Stimulated activated CD4-positive, alpha-beta T cell treated with anti-CD3 and anti-CD28 coated beads, Interleukin-1b, Interleukin-23, amount 100 ng/mL, for 1 hour (primary cell): ENCODE data around the gene VPS37C.

Experiments
- DNase-seq, 2 donors: peaks; one replicate each; pipeline ENCODE4 v3.0.0-alpha.2; 2020; ENCODE audit warnings: low read depth in 2 of 2

Gene VPS37C

DNA sequence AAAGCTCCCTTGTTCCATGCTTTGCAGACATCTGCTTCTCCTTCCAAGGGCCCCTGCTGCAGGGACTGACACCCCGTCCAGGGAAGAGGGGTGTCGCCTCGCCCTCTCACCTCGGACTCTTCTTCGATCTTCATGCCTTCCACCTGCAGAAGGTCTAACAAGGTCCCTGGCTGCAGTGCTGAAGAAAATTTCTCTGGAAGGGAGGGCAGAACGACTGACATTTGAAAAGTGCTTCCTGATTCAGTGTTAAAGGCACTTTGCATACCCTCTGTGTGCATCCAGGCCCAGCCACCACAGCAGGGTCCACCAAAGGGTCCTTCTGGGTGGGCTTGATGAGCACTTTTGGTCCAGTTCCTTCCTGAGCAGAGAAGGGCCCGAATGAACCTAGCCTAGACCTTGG is 28.1 kb downstream of the VPS37C start:
- DNase-seq, result no peak

DNA sequence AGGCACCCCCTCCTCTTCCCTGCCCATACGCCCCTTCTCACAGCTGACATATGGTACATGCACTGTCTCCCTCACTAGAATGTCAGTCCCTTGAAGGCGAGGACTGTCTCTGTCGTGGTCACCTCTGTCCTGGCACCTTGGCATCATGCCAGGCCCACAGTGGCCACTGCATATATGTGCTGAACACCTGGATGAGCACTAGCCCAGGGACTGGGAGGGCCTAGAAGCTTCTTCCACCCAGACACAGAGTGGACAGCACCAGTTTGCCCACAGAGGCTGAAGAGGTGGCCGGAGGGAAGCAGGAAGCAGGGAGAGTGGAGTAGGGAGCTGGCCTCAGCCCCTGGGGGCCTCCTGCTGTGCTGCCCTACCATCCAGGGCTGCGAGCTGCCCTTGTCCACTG is 28.6 kb downstream of the VPS37C start:
- no peak for DNase-seq

DNA sequence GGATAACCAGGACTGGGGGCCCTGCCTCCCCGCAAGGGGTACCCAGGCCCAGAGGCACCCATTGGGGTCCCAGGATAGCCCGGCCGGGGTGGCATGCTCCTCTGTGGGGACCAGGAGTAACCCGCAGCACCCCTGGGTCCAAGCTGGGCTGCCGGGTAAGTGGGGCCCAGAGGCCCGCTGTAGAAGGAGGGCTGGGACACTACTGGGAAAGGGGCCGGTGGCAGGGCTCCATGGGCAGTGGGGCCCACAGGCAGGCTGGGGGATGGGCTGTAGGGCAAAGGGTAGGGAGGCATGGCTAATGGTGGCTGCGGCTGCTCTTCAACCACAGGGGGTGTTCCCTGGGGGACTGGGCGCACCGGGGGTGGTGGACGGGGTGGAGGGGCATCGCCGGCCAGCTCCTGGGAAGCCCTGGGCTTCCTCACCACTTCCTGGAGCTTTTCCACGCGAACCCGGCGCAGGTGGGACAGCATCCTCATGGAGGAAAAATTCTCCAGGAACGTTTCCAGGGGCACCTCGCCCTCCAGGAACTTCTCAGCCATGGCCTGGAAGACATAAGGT is 29.1 kb downstream of the VPS37C start:
- DNase-seq, result no peak

- DNase-seq, result no peak
Observed at GRCh38 chr11:61131586-61131985, 29.6 kb downstream of the VPS37C start.

DNA sequence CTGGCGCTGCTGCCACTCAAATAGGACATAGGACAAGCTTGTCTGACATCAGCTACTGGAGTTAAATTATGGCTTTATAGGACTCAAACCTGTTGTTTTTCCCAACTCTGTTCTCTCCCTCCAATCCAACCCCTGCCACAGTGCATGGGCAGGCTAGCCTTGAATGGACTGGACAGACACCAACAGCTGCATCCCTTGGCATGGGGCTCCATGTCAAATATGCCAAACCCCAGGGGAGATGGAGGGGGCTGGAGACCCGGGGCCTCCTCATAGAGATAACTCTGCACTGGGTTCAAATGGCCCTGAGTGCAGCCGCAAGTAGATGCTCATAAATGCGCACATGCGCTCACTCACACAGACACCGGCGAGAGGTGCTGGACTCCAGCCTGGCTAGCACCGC is 30.0 kb downstream of the VPS37C start:
- no peak for DNase-seq

DNA sequence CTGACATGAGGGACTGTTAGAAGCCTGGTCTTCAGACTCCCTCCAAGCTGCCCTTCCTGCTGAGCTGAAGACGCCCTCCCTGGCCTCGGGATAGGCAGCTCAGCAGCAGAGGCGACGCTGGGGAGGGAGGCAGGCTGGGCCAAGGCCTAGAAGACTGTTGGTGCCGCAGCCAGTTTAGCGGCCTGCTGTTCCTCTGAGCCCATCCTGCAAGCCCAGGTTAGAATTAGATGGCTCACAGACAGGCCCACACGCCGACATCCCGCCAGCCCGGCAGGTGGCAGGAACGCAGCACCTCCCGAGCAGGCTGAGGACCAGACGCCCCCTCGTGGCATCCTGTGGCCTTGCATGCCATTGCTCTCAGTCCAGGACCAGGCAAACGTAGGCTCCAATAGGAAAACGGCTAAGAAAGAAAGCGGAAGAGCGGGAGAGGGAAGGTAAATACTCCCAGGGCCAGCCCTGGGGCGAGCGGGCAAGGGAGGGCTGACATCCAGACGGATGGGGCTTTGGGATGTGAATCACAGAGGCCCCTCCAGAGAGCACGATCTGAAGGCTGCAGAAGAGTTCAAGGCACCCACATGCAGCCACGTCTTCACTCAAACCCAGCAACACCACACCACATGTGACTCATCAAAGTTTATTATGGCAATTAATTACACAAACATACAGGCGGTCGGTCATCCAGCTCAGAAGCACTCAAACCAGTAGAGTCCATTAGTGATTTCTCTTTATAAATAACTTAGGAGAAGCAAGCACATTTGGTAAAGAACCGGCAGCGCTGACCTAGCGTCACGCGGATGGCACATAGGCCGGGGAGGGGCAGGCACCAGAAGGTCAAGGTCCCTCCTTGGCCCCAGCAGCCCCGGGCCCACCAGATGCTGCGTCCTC is 31.3 kb downstream of the VPS37C start:
- DNase-seq, result peak; percentile 78 to 83

DNA sequence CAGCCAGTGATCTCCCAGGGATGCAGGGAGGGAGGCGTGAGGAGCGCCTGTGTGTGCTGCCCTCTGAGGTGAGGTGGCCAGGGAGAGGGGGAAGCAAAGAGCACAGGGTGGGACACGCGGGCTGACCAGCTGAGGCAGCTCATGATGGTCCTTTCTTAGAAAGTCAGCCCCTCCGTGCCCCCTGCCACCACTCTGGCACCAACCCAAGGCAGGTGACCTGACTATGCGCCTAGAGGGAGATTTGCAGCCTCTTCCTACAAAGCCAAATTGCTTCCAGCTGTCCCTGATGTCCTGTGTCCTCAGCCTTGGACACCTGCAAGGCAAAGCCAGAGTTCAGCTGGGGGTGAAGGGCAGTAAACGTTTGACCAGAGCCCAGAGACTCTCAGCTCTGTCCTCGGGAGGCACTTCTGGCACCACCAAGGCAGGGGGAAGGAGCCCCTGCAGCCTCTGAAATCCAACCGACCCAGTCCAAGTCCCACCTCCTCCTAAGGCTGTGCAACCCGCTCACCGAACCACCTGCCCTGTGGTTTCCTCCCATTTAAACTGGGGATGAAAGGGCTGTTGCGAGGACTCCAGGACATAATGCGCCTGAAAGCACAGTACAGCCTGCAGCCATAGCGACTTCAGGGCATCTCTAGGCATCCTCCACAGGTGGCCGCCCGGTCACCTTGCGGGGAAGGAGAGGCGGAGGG is 32.1 kb downstream of the VPS37C start:
- no peak for DNase-seq

- DNase-seq, result no peak
Observed at GRCh38 chr11:61127991-61128390, 33.2 kb downstream of the VPS37C start.

DNA sequence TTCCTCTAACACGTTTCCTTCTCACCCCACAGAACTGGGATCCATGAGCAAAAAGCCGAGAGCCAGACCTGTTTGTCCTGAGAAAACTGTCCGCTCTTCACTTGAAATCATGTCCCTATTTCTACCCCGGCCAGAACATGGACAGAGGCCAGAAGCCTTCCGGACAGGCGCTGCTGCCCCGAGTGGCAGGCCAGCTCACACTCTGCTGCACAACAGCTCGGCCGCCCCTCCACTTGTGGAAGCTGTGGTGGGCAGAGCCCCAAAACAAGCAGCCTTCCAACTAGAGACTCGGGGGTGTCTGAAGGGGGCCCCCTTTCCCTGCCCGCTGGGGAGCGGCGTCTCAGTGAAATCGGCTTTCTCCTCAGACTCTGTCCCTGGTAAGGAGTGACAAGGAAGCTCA is 35.0 kb downstream of the VPS37C start:
- no peak for DNase-seq

- no peak for DNase-seq
Observed at GRCh38 chr11:61125310-61125684, 35.9 kb downstream of the VPS37C start.

GRCh38 chr11:61124574-61125309 is 36.5 kb downstream of the VPS37C start:
- DNase-seq, result no peak

DNA sequence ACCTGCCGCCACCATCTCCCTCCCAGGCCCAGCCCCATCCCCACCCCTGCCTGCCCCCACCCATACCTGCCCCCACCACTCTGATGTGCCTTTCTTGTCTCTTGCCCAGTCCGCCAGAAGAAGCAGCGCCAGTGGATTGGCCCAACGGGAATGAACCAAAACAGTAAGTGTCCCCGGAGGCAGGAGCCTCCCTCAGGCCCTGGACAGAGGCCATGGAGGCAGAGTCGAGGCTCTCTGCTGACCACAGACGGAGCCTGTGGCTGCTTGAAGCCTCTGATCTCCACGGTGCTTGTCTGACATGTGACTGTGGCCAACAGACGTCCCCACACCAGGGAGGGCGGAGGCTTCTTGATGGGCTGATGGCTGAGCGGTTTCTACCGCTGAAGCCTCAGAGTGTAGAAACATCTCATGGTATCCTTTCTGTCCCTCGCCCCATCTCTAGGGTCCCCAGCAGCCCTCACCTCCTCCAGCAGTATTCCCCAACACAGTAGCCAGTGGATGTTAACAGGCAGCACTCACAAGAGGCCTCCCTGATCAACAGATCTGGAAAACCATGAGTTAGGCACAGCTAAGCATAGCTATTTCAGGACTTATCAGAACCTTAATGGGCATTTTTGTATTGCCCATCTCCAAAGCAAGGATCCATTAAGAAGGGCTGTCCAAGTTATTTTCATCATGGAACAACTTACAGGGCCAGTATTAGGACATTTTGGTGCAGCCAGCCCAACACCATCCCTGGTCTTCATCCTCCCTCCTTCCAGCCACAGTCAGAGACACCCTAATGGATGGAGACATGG is 37.3 kb downstream of the VPS37C start:
- no peak for DNase-seq

- no peak for DNase-seq
Observed at GRCh38 chr11:61122761-61123160, 38.5 kb downstream of the VPS37C start.

GRCh38 chr11:61121917-61122316 is 39.3 kb downstream of the VPS37C start:
- no peak for DNase-seq

DNA sequence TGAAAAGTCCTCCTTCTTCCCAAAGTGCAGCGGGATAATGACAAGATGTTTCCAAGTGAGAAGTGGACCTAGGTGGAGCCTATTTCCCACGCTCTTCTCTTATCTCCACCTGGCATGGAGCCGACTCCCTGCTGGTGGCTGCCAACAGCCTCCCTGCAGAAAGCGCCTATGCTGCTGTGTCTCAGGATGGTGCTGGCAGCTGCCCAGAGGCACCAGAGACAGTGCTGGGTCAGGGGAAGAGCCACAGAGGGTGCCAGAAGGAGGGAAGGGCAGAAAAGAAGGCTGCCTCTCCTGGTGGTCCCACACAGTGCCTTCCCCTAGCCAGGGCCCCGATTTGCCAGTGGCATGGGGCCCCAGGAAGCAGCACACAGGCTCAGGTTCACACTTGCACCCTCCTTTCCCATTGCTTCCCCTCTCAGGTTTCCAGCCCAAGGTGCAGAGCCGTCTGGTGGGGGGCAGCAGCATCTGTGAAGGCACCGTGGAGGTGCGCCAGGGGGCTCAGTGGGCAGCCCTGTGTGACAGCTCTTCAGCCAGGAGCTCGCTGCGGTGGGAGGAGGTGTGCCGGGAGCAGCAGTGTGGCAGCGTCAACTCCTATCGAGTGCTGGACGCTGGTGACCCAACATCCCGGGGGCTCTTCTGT is 39.9 kb downstream of the VPS37C start:
- no peak for DNase-seq

DNA sequence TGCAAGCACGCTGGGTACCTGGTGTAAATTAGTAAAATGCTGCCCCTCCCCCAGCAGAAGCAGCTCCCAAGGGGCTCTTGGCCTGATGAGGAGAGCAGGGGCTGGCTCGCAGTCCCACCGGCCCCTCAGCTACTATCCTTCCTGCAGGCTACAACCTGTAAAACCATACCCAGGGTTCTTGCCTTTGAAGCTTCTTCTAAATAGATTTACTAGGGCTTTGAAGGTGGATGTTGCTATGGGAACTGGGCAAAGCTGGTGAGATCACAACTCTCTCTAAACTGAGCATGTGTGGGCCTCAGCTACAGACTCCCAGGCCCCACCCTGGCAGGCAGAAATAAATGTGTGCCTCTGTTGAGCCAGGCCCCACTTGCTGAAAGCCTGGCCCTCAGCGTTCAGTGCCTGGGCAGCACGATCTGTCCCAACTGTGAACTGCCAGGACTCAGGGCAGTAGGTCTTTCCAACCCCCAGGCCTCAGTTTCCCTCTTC is 40.5 kb downstream of the VPS37C start:
- DNase-seq, result peak in 1 of 2 donors; percentile 32

DNA sequence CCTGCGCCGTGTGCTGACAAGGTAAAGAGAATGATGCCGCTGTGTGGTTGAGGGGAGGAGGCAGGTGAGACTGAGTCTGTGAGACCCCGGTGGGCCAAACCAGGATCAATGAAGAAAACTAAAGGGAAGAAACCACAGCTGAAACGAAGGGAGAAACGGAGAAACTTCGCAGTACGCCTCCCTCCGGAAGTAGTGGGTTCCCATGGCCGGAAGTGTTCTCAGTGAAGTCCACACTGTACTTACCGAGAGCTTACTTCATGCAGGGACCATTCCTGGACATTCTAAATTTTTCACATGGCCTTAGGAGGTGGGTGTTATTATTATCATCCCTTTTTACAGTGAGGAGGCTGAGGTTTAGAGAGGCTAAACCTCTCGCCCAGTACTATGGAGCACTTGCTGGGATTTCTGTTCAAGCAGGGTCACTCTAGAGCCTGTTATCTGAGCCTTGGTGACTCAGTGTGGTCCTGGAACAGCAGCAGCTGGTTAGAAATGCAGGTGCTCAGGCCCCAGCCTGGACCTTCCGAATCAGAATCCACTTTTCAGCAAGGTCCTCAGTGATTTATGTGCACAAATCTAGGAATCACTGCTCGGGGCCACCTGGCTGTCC is 41.0 kb downstream of the VPS37C start:
- no peak for DNase-seq

GRCh38 chr11:61119571-61119970 is 41.7 kb downstream of the VPS37C start:
- DNase-seq, result no peak

DNA sequence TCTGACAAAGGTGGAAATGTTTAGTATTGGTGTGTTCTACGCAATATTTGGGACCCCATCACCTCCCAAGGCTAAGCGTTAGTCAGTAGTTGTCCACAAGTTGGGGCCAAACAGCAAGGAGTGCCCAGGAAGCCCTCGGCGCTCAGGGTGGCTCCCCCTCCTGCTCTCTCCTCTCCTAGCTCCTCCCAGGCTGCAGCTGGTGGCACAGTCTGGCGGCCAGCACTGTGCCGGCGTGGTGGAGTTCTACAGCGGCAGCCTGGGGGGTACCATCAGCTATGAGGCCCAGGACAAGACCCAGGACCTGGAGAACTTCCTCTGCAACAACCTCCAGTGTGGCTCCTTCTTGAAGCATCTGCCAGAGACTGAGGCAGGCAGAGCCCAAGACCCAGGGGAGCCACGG is 42.2 kb downstream of the VPS37C start:
- DNase-seq, result no peak

GRCh38 chr11:61118406-61118805 is 42.8 kb downstream of the VPS37C start:
- no peak for DNase-seq
